Esophagus muscularis mucosa (tissue), 4 donors: ENCODE results near the gene TRMT1.

ENCODE experiments used
- EP300 ChIP-seq: sonication (generic); formaldehyde crosslinking; IDR thresholded peaks from one replicate; pipeline ENCODE4 v1.6.1; 2017; ENCODE audit warnings: antibody characterized with exemption
- POLR2A ChIP-seq: fragments of 450-650 bp; IDR thresholded peaks from one replicate; pipeline ENCODE4 v1.6.1; 2017; ENCODE audit warnings: antibody characterized with exemption, moderate library complexity, mild to moderate bottlenecking, low read depth
- POLR2AphosphoS5 ChIP-seq, 2 donors: sonication (generic); formaldehyde crosslinking; IDR thresholded peaks; one replicate each; pipeline ENCODE4 v1.6.1; 2017; ENCODE audit warnings: antibody characterized with exemption in 2 of 2
- TF ChIP-seq, protein P1 (sequence below), 3 experiments: fragments of 200-600 bp in 2 of 3; fragments of 450-650 bp in 1 of 3; sonication (generic) in 2 of 3; IDR thresholded peaks; one replicate each; pipeline ENCODE4 v1.5.1; 2017 to 2019; ENCODE audit warnings: antibody characterized with exemption in 3 of 3, mild to moderate bottlenecking in 2 of 3, moderate library complexity in 1 of 3

GRCh38 chr19:13092606-13093235, 23.8 kb downstream of the TRMT1 start:
- TF ChIP-seq, protein P1, sequence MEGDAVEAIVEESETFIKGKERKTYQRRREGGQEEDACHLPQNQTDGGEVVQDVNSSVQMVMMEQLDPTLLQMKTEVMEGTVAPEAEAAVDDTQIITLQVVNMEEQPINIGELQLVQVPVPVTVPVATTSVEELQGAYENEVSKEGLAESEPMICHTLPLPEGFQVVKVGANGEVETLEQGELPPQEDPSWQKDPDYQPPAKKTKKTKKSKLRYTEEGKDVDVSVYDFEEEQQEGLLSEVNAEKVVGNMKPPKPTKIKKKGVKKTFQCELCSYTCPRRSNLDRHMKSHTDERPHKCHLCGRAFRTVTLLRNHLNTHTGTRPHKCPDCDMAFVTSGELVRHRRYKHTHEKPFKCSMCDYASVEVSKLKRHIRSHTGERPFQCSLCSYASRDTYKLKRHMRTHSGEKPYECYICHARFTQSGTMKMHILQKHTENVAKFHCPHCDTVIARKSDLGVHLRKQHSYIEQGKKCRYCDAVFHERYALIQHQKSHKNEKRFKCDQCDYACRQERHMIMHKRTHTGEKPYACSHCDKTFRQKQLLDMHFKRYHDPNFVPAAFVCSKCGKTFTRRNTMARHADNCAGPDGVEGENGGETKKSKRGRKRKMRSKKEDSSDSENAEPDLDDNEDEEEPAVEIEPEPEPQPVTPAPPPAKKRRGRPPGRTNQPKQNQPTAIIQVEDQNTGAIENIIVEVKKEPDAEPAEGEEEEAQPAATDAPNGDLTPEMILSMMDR (IDR thresholded peaks at IDR 0.05), result no peak
- TF ChIP-seq POLR2AphosphoS5 (IDR thresholded peaks at IDR 0.05) (no peak), POLR2A (no peak), EP300 (no peak)
